ENCODE measurements around the gene NFIC. TPM values are rescaled to one million over a fixed set of nuclear protein-coding genes. Genes with fewer than 3 reads are reported as not detected.

NFIC gene
- total RNA-seq, 2 experiments from 2014 or later: 1.5 to 1.7 TPM

DNA sequence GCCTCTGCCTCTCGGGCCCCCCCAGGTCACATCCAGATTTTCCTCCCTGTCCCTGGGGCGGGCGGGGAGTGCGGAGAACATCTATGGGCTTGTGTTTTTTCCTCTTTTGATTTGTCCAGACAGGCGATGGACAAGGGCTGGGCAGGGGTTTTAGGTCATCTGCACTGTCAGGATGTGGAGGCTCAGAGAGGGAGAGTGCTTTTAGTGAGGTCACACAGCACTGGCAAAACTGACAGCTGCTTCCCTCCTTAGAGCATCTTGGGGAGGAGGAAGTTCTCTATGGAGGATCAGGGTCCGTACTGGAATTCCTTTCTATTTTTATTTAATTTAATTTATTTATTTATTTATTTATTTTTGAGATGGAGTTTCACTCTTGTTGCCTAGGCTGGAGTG lies 38.9 kb downstream of the NFIC start:
- H3K9me2 ChIP-seq (ENCODE audit: insufficient read depth, low read length): no peaks in the 10 kb centered on the region
- ChIA-PET POLR2A (interaction anchor here (0.6 kb wide), 1 partner anchor 236 kb away, joined by 6 read pairs; no protein-coding TSS in a partner anchor), CTCF (ENCODE audit: unreplicated experiment) (no interaction called here)
- no peaks in the 10 kb centered on the region for H4K20me1 ChIP-seq (ENCODE audit: insufficient read depth, low read length)
- H3K4me1 ChIP-seq (ENCODE audit: insufficient read depth, low read length, poor library complexity, severe bottlenecking): no peaks in the 10 kb centered on the region
- no peak overlapping the region for H3K4me3 ChIP-seq (ENCODE audit: low read depth, low read length, poor library complexity, severe bottlenecking)
- no peaks in the 10 kb centered on the region for H3K36me3 ChIP-seq (ENCODE audit: insufficient read depth, low read length)
- TF ChIP-seq, protein P1, sequence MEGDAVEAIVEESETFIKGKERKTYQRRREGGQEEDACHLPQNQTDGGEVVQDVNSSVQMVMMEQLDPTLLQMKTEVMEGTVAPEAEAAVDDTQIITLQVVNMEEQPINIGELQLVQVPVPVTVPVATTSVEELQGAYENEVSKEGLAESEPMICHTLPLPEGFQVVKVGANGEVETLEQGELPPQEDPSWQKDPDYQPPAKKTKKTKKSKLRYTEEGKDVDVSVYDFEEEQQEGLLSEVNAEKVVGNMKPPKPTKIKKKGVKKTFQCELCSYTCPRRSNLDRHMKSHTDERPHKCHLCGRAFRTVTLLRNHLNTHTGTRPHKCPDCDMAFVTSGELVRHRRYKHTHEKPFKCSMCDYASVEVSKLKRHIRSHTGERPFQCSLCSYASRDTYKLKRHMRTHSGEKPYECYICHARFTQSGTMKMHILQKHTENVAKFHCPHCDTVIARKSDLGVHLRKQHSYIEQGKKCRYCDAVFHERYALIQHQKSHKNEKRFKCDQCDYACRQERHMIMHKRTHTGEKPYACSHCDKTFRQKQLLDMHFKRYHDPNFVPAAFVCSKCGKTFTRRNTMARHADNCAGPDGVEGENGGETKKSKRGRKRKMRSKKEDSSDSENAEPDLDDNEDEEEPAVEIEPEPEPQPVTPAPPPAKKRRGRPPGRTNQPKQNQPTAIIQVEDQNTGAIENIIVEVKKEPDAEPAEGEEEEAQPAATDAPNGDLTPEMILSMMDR (conservative IDR thresholded peaks at IDR 0.05; ENCODE audit: low read length): no peak
- no peak for TF ChIP-seq EZH2phosphoT487 (IDR thresholded peaks at IDR 0.05; ENCODE audit: borderline replicate concordance, low read depth, low read length)
- no peaks in the 10 kb centered on the region for H3K9me3 ChIP-seq (ENCODE audit: low read length)
- BruUV-seq (replicated peaks): no TSS peak
- no peak overlapping the region for H3K4me2 ChIP-seq (ENCODE audit: low read length)
- no peaks in the 10 kb centered on the region for H3K79me2 ChIP-seq (ENCODE audit: insufficient read depth, low read depth, low read length)
- intact Hi-C loops (cut with micrococcal nuclease; ENCODE audit: unreplicated experiment): no loop called here
- H2AFZ ChIP-seq (ENCODE audit: low read length): no peak overlapping the region
- no peak overlapping the region for H3K27ac ChIP-seq (ENCODE audit: low read depth, low read length, poor library complexity, severe bottlenecking)
- no peak for DNase-seq (ENCODE audit: low spot score)

DNA sequence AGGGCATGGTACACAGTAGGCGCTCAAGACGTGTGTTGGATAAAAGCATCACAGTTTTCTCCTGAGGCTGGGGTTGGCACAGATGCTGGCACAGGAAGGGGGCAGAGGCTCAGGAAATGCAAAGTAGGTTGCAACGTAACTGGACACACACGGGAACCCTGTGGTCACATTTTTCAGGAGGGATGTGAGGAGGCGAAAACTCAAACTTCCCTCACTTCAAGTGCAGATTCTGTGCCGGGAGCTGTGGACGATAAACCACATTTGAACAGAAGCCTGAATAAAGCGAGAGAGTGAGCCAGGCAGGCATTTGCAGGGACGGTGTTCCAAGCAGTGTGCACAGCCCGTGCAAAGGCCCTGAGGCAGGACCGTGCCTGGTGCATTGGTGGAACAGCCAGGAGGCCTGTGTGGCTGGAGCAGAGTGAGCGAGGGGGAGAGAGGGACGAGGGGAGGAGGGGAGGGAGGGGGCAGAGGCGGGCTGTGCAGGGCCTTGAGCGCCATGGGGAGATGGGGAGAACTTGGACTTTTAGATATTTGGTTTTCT lies 40.3 kb downstream of the NFIC start:
- Histone ChIP-seq H3K9me3 (ENCODE audit: low read length) (no peaks in the 10 kb centered on the region), H3K4me1 (ENCODE audit: insufficient read depth, low read length, poor library complexity, severe bottlenecking) (no peaks in the 10 kb centered on the region), H3K9me2 (ENCODE audit: insufficient read depth, low read length) (no peaks in the 10 kb centered on the region), H3K79me2 (ENCODE audit: insufficient read depth, low read depth, low read length) (no peaks in the 10 kb centered on the region), H3K4me3 (ENCODE audit: low read depth, low read length, poor library complexity, severe bottlenecking) (no peak overlapping the region), H4K20me1 (ENCODE audit: insufficient read depth, low read length) (no peaks in the 10 kb centered on the region), H3K36me3 (ENCODE audit: insufficient read depth, low read length) (no peaks in the 10 kb centered on the region), H3K4me2 (ENCODE audit: low read length) (no peak overlapping the region), H3K27ac (ENCODE audit: low read depth, low read length, poor library complexity, severe bottlenecking) (no peak overlapping the region), H2AFZ (ENCODE audit: low read length) (no peak overlapping the region)
- no TSS peak for BruUV-seq (replicated peaks)
- ChIA-PET POLR2A (no interaction called here), CTCF (ENCODE audit: unreplicated experiment) (no interaction called here)
- intact Hi-C loops (cut with micrococcal nuclease; ENCODE audit: unreplicated experiment): no loop called here
- no peak for DNase-seq (ENCODE audit: low spot score)
- no peak for TF ChIP-seq EZH2phosphoT487 (IDR thresholded peaks at IDR 0.05; ENCODE audit: borderline replicate concordance, low read depth, low read length)
- TF ChIP-seq, protein P1 (conservative IDR thresholded peaks at IDR 0.05; ENCODE audit: low read length): no peak

DNA sequence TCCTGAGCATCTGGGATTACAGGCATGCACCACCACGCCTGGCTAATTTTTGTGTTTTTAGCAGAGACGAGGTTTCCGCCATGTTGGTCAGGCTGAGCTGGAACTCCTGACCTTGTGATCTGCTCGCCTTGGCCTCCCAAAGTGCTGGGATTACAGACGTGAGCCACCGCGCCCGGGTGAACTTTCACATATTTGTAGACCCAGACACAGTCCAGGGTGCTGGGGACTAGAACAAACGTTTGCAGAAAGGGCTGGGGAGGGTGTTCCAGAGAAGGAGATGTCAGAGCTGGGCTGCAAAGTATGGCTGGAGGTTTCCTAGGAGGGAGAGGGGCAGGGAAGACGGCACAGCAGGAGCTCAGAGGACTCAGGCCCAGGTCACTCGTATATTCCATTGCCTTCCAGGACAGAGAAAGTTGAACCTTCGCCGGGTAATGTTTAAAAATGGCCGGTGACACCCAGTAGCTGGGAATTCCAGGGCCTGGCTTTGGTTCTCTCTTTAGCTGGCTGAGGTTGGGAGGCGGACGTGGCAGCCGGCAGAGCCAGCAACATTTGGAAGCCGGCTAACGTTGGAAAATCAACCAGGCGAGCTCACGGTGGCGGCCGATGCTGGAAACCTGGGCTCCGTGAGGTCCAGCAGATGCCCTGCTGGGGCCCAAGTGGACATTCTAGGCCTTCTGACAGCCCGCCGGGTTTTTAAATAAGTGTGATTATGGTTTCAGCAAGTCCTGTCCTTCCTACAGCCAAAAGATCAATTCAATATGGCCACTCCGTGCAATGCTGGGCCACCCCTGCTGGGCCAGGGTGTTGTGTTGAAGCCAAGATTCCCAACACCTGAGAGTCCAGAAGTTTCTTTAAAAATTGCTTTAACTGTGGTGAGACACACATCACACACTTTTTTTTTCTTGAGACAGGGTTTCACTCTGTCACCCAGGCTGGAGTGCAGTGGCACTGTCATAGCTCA lies 41.5 kb downstream of the NFIC start:
- Histone ChIP-seq H4K20me1 (ENCODE audit: insufficient read depth, low read length) (no peaks in the 10 kb centered on the region), H3K4me3 (ENCODE audit: low read depth, low read length, poor library complexity, severe bottlenecking) (no peak overlapping the region), H3K79me2 (ENCODE audit: insufficient read depth, low read depth, low read length) (no peaks in the 10 kb centered on the region), H3K36me3 (ENCODE audit: insufficient read depth, low read length) (no peaks in the 10 kb centered on the region), H3K9me2 (ENCODE audit: insufficient read depth, low read length) (no peaks in the 10 kb centered on the region), H3K4me1 (ENCODE audit: insufficient read depth, low read length, poor library complexity, severe bottlenecking) (no peaks in the 10 kb centered on the region), H2AFZ (ENCODE audit: low read length) (no peak overlapping the region), H3K9me3 (ENCODE audit: low read length) (no peaks in the 10 kb centered on the region), H3K4me2 (ENCODE audit: low read length) (no peak overlapping the region), H3K27ac (ENCODE audit: low read depth, low read length, poor library complexity, severe bottlenecking) (no peak overlapping the region)
- ChIA-PET CTCF (ENCODE audit: unreplicated experiment) (no interaction called here), POLR2A (no interaction called here)
- intact Hi-C loops (cut with micrococcal nuclease; ENCODE audit: unreplicated experiment): no loop called here
- no peak for TF ChIP-seq EZH2phosphoT487 (IDR thresholded peaks at IDR 0.05; ENCODE audit: borderline replicate concordance, low read depth, low read length)
- TF ChIP-seq, protein P1 (conservative IDR thresholded peaks at IDR 0.05; ENCODE audit: low read length): no peak
- no peak for DNase-seq (ENCODE audit: low spot score)
- no TSS peak for BruUV-seq (replicated peaks)
